Measurements from ENCODE around the gene SLC17A9. TPM values are rescaled to one million over a fixed set of nuclear protein-coding genes. Genes with fewer than 3 reads are reported as not detected.

The SLC17A9 gene
- total RNA-seq, 1 experiment from 2014 or later, result 0.28 TPM

DNA sequence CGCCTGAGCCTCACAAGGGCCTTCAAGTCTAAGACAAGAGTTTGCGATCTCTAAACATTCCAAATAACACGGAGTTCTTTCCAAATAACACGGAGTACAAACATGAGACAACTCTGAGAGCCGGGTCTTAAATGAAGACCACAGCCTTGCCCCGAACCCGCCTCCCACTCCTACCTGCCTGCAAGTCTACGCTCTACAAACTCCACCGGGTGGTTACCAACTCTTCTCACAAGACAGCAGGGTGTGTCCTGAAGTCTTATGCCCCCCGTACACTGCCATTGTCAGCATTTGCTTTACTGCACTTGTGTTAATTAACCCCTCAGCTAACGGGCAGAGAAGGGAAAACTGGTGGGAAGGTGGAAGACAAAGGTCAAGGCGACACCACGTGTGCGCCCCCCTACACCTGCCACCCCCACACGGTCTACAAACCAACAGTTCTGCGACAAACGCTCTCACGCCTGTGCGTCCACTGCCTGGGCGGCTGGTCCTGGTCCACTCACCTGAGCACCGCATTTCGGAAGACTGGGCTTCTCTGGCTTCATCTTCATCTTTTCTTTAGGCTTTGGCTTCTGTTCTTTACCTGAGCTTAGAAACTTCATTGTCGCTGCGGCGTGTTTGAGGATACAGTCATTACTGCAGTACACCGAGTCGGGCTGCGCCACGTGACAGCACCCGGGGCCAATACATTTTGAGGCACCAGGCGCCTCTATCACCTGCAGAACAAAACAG lies 45.7 kb upstream of the SLC17A9 start:
- ATAC-seq (no peak), DNase-seq (ENCODE audit: low read depth, low spot score) (no peak)
- CTCF ChIA-PET, result interaction anchor here (0.6 to 1.1 kb wide), 2 partner anchors 9 to 12 kb away, joined by 3 to 4 read pairs; no protein-coding TSS in a partner anchor
- Histone ChIP-seq H3K9me3 (ENCODE audit: control insufficient read depth, insufficient read depth, low read depth, low read length) (no peaks in the 10 kb centered on the region), H3K27ac (ENCODE audit: low read length) (no peak overlapping the region), H3K36me3 (ENCODE audit: control insufficient read depth, insufficient read depth, low read length) (peaks cover 49% of the 10 kb centered on the region), H3K4me3 (ENCODE audit: low read depth in 2 of 2, low read length in 2 of 2) (no peak overlapping the region), H3K27me3 (ENCODE audit: control insufficient read depth, insufficient read depth, low read length) (no peaks in the 10 kb centered on the region), H3K4me1 (ENCODE audit: control insufficient read depth, insufficient read depth, low read length) (no peaks in the 10 kb centered on the region)
- no TSS peak for BruUV-seq (replicated peaks)
- in situ Hi-C loops (cut with HindIII; ENCODE audit: low pct_unique_long_range_greater_than_20kb, low sequenced_read_pairs) (no loop called here), intact Hi-C loops (cut with micrococcal nuclease; ENCODE audit: unreplicated experiment) (no loop called here)
- TF ChIP-seq, protein P1, sequence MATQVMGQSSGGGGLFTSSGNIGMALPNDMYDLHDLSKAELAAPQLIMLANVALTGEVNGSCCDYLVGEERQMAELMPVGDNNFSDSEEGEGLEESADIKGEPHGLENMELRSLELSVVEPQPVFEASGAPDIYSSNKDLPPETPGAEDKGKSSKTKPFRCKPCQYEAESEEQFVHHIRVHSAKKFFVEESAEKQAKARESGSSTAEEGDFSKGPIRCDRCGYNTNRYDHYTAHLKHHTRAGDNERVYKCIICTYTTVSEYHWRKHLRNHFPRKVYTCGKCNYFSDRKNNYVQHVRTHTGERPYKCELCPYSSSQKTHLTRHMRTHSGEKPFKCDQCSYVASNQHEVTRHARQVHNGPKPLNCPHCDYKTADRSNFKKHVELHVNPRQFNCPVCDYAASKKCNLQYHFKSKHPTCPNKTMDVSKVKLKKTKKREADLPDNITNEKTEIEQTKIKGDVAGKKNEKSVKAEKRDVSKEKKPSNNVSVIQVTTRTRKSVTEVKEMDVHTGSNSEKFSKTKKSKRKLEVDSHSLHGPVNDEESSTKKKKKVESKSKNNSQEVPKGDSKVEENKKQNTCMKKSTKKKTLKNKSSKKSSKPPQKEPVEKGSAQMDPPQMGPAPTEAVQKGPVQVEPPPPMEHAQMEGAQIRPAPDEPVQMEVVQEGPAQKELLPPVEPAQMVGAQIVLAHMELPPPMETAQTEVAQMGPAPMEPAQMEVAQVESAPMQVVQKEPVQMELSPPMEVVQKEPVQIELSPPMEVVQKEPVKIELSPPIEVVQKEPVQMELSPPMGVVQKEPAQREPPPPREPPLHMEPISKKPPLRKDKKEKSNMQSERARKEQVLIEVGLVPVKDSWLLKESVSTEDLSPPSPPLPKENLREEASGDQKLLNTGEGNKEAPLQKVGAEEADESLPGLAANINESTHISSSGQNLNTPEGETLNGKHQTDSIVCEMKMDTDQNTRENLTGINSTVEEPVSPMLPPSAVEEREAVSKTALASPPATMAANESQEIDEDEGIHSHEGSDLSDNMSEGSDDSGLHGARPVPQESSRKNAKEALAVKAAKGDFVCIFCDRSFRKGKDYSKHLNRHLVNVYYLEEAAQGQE (IDR thresholded peaks at IDR 0.05; ENCODE audit: insufficient read depth in 1 of 2, low read depth in 2 of 2, low read length in 1 of 2), result no peak
- TF ChIP-seq SIN3A (IDR thresholded peaks at IDR 0.05; ENCODE audit: borderline replicate concordance, insufficient read depth, low read depth, low read length) (no peak), TCF7L2 (IDR thresholded peaks at IDR 0.05; ENCODE audit: low read depth, low read length) (no peak)
- POLR2A ChIA-PET, result no interaction called here

DNA sequence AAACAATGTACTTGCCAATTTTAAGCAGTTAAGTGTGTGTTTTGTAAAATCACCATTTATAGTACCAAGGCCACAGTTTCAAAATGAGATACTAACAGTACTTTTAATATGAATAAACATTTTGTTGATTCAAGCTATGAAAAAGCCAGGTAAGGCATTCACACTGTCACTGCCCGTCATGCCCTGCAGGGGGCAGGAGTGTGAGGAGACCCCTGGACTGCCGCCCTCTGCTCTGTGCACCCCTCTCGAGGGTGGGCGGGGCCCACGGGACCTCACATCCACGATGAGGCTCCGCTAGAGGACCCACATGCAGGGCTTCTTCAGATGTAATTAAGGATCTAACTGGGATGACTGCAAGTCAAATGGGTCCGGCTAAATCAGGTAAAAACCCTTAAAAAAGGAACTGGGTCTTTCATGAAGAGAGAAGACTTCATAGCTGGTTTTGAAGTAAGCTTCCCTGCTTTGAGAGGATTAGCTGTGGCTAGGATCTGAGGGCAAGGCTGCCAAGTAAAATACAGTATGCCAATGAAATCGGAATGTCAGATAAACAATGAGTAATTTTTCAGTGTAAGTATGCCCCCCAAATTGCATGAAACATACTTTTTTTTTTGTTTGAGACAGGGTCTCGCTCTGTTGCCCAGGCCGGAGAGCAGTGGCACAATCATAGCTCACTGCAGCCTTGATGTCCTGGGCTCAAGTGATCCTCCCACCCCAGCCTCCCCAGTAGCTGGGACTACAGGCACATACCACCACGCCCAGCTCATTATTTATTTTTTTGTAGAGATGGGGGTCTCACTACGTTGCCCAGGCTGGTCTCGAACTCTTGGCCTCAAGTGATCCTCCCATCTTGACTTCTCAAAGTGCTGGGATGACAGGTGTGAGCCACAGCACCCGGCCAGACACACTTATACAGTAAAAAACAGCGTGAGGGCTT lies 44.9 kb upstream of the SLC17A9 start:
- BruUV-seq (replicated peaks), result no TSS peak
- Histone ChIP-seq H3K4me1 (ENCODE audit: control insufficient read depth, insufficient read depth, low read length) (no peaks in the 10 kb centered on the region), H3K27ac (ENCODE audit: low read length) (no peak overlapping the region), H3K4me3 (ENCODE audit: low read depth in 2 of 2, low read length in 2 of 2) (no peak overlapping the region), H3K36me3 (ENCODE audit: control insufficient read depth, insufficient read depth, low read length) (peaks cover 43% of the 10 kb centered on the region), H3K9me3 (ENCODE audit: control insufficient read depth, insufficient read depth, low read depth, low read length) (no peaks in the 10 kb centered on the region), H3K27me3 (ENCODE audit: control insufficient read depth, insufficient read depth, low read length) (no peaks in the 10 kb centered on the region)
- DNase-seq (ENCODE audit: low read depth, low spot score) (no peak), ATAC-seq (peak; percentile 51; the same call in 1 of the 2 replicates)
- in situ Hi-C loops (cut with HindIII; ENCODE audit: low pct_unique_long_range_greater_than_20kb, low sequenced_read_pairs), result no loop called here
- TF ChIP-seq SIN3A (IDR thresholded peaks at IDR 0.05; ENCODE audit: borderline replicate concordance, insufficient read depth, low read depth, low read length), result no peak
- ChIA-PET CTCF (interaction anchor here (0.6 to 1.1 kb wide), 3 partner anchors 8 to 11 kb away, joined by 3 to 4 read pairs (median 3); no protein-coding TSS in a partner anchor), POLR2A (no interaction called here)
- intact Hi-C loops (cut with micrococcal nuclease; ENCODE audit: unreplicated experiment), result no loop called here

DNA sequence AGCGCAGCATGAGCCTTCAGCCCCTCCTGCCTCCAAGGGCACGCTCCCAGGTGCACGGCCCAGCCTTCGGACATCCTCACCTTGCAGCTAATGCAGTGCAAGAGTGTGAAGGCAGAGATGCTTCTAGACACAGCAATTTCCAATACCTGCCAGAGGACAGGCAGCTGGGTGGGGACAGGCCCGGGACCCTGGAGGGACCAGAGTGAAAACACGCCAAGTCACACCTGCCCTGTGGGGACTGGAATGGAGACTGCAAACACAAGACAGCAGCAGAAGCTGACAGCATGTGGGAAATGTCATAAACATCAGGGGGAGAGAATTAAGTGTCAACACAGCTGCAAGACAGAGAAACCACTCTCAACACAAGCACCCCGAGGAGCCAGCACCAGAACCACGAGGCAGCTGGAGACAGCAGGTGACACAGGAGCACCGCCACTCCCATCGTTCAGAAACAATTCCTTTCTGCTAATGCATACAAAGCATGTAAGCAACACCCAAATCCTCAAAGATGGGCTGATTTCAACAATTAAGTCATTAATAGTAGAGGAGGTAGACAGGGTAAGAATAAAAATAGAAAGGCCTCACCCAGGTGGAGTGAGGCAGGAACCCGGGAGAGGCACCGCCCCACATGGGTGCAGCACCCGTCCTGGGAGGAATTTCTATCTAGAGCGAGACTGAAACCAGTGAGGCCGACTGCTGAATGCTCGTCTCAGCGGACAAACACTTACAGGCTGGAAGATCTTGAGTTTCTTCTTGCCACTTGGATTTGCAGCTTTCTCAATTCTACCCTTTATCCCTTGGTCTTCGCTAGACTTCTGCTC lies 43.3 kb upstream of the SLC17A9 start:
- DNase-seq (ENCODE audit: low read depth, low spot score), result no peak
- Histone ChIP-seq H3K36me3 (ENCODE audit: control insufficient read depth, insufficient read depth, low read length) (peaks cover 31% of the 10 kb centered on the region), H3K27ac (ENCODE audit: low read length) (no peak overlapping the region), H3K4me3 (ENCODE audit: low read depth in 2 of 2, low read length in 2 of 2) (no peak overlapping the region), H3K9me3 (ENCODE audit: control insufficient read depth, insufficient read depth, low read depth, low read length) (no peaks in the 10 kb centered on the region), H3K27me3 (ENCODE audit: control insufficient read depth, insufficient read depth, low read length) (no peaks in the 10 kb centered on the region), H3K4me1 (ENCODE audit: control insufficient read depth, insufficient read depth, low read length) (peaks cover 12% of the 10 kb centered on the region)
- TF ChIP-seq, protein P2, sequence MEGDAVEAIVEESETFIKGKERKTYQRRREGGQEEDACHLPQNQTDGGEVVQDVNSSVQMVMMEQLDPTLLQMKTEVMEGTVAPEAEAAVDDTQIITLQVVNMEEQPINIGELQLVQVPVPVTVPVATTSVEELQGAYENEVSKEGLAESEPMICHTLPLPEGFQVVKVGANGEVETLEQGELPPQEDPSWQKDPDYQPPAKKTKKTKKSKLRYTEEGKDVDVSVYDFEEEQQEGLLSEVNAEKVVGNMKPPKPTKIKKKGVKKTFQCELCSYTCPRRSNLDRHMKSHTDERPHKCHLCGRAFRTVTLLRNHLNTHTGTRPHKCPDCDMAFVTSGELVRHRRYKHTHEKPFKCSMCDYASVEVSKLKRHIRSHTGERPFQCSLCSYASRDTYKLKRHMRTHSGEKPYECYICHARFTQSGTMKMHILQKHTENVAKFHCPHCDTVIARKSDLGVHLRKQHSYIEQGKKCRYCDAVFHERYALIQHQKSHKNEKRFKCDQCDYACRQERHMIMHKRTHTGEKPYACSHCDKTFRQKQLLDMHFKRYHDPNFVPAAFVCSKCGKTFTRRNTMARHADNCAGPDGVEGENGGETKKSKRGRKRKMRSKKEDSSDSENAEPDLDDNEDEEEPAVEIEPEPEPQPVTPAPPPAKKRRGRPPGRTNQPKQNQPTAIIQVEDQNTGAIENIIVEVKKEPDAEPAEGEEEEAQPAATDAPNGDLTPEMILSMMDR (IDR thresholded peaks at IDR 0.05), result no peak
- TF ChIP-seq, protein P1 (IDR thresholded peaks at IDR 0.05; ENCODE audit: insufficient read depth in 1 of 2, low read depth in 2 of 2, low read length in 1 of 2), result no peak
- TF ChIP-seq SIN3A (IDR thresholded peaks at IDR 0.05; ENCODE audit: borderline replicate concordance, insufficient read depth, low read depth, low read length), result no peak
- no peak for TF ChIP-seq TCF7L2 (IDR thresholded peaks at IDR 0.05; ENCODE audit: low read depth, low read length)
- no peak for TF ChIP-seq POLR2AphosphoS5 (IDR thresholded peaks at IDR 0.05; ENCODE audit: low read depth, low read length)
- in situ Hi-C loops (cut with HindIII; ENCODE audit: low pct_unique_long_range_greater_than_20kb, low sequenced_read_pairs) (no loop called here), intact Hi-C loops (cut with micrococcal nuclease; ENCODE audit: unreplicated experiment) (no loop called here)
- no TSS peak for BruUV-seq (replicated peaks)
- ATAC-seq, result no peak
- ChIA-PET CTCF (no interaction called here), POLR2A (no interaction called here)

All from Panc1 (cell line).